ENCODE data around the gene SERPINA12.

DNA sequence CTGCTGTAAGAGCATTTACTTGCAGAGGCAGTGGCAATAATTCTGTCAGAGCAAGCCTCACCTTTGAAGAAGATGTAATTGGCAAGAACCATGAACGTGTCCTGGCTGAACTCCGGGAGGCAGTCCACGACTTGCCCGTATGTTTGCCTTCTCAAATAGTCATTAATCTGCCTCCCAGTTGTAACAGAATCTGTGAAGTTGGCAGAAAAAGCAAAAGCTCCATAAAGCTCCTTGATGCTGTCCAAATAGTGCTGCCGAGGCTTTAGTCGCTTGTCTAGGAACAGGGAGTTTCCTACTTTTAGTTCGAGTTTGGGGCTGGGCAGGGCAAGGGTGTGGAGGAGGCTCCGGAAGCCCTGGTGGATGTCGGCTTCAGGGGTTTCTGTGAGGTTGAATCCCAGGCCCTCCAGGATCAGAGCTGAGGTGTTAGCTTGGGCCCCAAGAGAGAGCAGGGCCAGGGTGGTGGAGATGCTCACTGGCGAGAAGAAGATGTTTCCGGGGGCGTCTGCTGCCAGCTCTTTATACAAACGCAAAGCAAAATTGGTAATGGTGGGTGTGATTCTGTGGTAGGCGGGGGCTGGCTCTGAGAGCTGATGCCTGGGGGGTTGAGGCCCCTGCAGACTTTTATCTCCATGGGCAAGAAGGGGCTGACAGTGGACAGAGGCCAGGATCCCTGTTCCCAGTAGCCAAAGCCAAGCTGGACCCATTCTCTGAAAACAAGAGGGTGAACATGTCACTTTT, 61.0 kb downstream of the SERPINA12 start:
- TF ChIP-seq, protein P1, sequence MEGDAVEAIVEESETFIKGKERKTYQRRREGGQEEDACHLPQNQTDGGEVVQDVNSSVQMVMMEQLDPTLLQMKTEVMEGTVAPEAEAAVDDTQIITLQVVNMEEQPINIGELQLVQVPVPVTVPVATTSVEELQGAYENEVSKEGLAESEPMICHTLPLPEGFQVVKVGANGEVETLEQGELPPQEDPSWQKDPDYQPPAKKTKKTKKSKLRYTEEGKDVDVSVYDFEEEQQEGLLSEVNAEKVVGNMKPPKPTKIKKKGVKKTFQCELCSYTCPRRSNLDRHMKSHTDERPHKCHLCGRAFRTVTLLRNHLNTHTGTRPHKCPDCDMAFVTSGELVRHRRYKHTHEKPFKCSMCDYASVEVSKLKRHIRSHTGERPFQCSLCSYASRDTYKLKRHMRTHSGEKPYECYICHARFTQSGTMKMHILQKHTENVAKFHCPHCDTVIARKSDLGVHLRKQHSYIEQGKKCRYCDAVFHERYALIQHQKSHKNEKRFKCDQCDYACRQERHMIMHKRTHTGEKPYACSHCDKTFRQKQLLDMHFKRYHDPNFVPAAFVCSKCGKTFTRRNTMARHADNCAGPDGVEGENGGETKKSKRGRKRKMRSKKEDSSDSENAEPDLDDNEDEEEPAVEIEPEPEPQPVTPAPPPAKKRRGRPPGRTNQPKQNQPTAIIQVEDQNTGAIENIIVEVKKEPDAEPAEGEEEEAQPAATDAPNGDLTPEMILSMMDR (conservative IDR thresholded peaks at IDR 0.05; ENCODE audit: low read depth in 2 of 2) = no peak
- no peak for TF ChIP-seq POLR2AphosphoS5 (IDR thresholded peaks at IDR 0.05; ENCODE audit: low read depth)
- TF ChIP-seq EZH2 (IDR thresholded peaks at IDR 0.05; ENCODE audit: low read depth, unreplicated experiment) = no peak
- no peak for TF ChIP-seq ZNF331 (CRISPR knock-in tag; IDR thresholded peaks at IDR 0.05; ENCODE audit: low read depth)
- TF ChIP-seq, protein P2, sequence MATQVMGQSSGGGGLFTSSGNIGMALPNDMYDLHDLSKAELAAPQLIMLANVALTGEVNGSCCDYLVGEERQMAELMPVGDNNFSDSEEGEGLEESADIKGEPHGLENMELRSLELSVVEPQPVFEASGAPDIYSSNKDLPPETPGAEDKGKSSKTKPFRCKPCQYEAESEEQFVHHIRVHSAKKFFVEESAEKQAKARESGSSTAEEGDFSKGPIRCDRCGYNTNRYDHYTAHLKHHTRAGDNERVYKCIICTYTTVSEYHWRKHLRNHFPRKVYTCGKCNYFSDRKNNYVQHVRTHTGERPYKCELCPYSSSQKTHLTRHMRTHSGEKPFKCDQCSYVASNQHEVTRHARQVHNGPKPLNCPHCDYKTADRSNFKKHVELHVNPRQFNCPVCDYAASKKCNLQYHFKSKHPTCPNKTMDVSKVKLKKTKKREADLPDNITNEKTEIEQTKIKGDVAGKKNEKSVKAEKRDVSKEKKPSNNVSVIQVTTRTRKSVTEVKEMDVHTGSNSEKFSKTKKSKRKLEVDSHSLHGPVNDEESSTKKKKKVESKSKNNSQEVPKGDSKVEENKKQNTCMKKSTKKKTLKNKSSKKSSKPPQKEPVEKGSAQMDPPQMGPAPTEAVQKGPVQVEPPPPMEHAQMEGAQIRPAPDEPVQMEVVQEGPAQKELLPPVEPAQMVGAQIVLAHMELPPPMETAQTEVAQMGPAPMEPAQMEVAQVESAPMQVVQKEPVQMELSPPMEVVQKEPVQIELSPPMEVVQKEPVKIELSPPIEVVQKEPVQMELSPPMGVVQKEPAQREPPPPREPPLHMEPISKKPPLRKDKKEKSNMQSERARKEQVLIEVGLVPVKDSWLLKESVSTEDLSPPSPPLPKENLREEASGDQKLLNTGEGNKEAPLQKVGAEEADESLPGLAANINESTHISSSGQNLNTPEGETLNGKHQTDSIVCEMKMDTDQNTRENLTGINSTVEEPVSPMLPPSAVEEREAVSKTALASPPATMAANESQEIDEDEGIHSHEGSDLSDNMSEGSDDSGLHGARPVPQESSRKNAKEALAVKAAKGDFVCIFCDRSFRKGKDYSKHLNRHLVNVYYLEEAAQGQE (IDR thresholded peaks at IDR 0.05; ENCODE audit: unreplicated experiment) = no peak
- no peak for TF ChIP-seq CREB1 (CRISPR knock-in tag; IDR thresholded peaks at IDR 0.05; ENCODE audit: low read depth)
- TF ChIP-seq EZH2phosphoT487 (IDR thresholded peaks at IDR 0.05; ENCODE audit: unreplicated experiment) = no peak
- no peak for TF ChIP-seq JUNB (IDR thresholded peaks at IDR 0.05; ENCODE audit: unreplicated experiment)
- no peak for TF ChIP-seq NANOG (IDR thresholded peaks at IDR 0.05; ENCODE audit: borderline replicate concordance)
- TF ChIP-seq, protein P3, sequence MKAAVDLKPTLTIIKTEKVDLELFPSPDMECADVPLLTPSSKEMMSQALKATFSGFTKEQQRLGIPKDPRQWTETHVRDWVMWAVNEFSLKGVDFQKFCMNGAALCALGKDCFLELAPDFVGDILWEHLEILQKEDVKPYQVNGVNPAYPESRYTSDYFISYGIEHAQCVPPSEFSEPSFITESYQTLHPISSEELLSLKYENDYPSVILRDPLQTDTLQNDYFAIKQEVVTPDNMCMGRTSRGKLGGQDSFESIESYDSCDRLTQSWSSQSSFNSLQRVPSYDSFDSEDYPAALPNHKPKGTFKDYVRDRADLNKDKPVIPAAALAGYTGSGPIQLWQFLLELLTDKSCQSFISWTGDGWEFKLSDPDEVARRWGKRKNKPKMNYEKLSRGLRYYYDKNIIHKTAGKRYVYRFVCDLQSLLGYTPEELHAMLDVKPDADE (IDR thresholded peaks at IDR 0.05) = no peak
